Neuronal stem cell (in vitro differentiated cells): ENCODE results near the gene GPA33.

Source experiments
- DNase-seq: peaks from one replicate; pipeline ENCODE4 v3.0.0-alpha.2; 2013; ENCODE audit warnings: low spot score
- H2AFZ ChIP-seq: one replicate; pipeline ENCODE4 v1.6.1; 2013; ENCODE audit warnings: mild to moderate bottlenecking, low read length, inconsistent platforms
- H2AK5ac ChIP-seq: 2 replicates; pipeline ENCODE4 v1.6.1; 2013; ENCODE audit warnings: low read depth, mild to moderate bottlenecking, inconsistent platforms, low read length, moderate library complexity, mixed read lengths
- H2BK120ac ChIP-seq: 2 replicates; pipeline ENCODE4 v1.6.1; 2013; ENCODE audit warnings: low read depth, mild to moderate bottlenecking, inconsistent platforms, low read length, moderate library complexity, mixed read lengths
- H2BK12ac ChIP-seq: one replicate; pipeline ENCODE4 v1.6.1; 2013; ENCODE audit warnings: low read length, inconsistent platforms
- H2BK15ac ChIP-seq: 2 replicates; pipeline ENCODE4 v1.6.1; 2013; ENCODE audit warnings: mild to moderate bottlenecking, low read length, inconsistent platforms, mixed read lengths
- H2BK5ac ChIP-seq: one replicate; pipeline ENCODE4 v1.6.1; 2013; ENCODE audit warnings: inconsistent platforms, mild to moderate bottlenecking, low read length, moderate library complexity
- H3K14ac ChIP-seq: one replicate; pipeline ENCODE4 v1.6.1; 2013; ENCODE audit warnings: low read length, inconsistent platforms
- H3K18ac ChIP-seq: 2 replicates; pipeline ENCODE4 v1.6.1; 2013; ENCODE audit warnings: low read length, inconsistent platforms
- H3K23ac ChIP-seq: 2 replicates; pipeline ENCODE4 v1.6.1; 2013; ENCODE audit warnings: low read depth, mild to moderate bottlenecking, mixed read lengths, low read length, inconsistent platforms; ENCODE audit not compliant: poor library complexity
- H3K27ac ChIP-seq: replicated peaks from 3 replicates; pipeline ENCODE4 v1.5.1; 2013; ENCODE audit warnings: low read length, inconsistent platforms
- H3K27me3 ChIP-seq, 3 experiments: 2 replicates each; pipeline ENCODE4 v1.6.1; 2013; ENCODE audit warnings: low read length in 3 of 3, mild to moderate bottlenecking in 2 of 3, inconsistent platforms in 1 of 3, low read depth in 1 of 3, mixed read lengths in 1 of 3, moderate library complexity in 1 of 3; ENCODE audit not compliant: control insufficient read depth in 3 of 3, insufficient read depth in 3 of 3
- H3K36me3 ChIP-seq, 2 donors: replicated peaks in 1 of 2; 2 replicates each; pipeline ENCODE4 v1.6.1; 2013; ENCODE audit warnings: low read length in 2 of 2; ENCODE audit not compliant: control insufficient read depth in 2 of 2, insufficient read depth in 2 of 2
- H3K4ac ChIP-seq: 2 replicates; pipeline ENCODE4 v1.6.1; 2013; ENCODE audit warnings: inconsistent platforms, mild to moderate bottlenecking, low read length, moderate library complexity
- H3K4me1 ChIP-seq, 2 donors: 1 replicate in 1 of 2; 2 replicates in 1 of 2; pipeline ENCODE4 v1.6.1; 2013; ENCODE audit warnings: low read length in 2 of 2, low read depth in 1 of 2; ENCODE audit not compliant: control insufficient read depth in 2 of 2, insufficient read depth in 1 of 2
- H3K4me2 ChIP-seq: one replicate; pipeline ENCODE4 v1.6.1; 2013; ENCODE audit warnings: mild to moderate bottlenecking, low read length, inconsistent platforms; ENCODE audit not compliant: insufficient read depth, poor library complexity, severe bottlenecking
- H3K4me3 ChIP-seq, 2 donors: 2 replicates each; pipeline ENCODE4 v1.5.1; 2013; ENCODE audit warnings: low read length in 2 of 2, mild to moderate bottlenecking in 2 of 2, inconsistent platforms in 1 of 2, moderate library complexity in 1 of 2
- H3K79me1 ChIP-seq: one replicate; pipeline ENCODE4 v1.6.1; 2013; ENCODE audit warnings: low read depth, mild to moderate bottlenecking, inconsistent platforms, low read length, moderate library complexity
- H3K9ac ChIP-seq: one replicate; pipeline ENCODE4 v1.6.1; 2013; ENCODE audit warnings: mild to moderate bottlenecking, low read depth, low read length, inconsistent platforms; ENCODE audit not compliant: poor library complexity
- H3K9me3 ChIP-seq, 2 donors: replicated peaks in 1 of 2; 2 replicates each; pipeline versions ENCODE3 to v1.6.1; 2013; ENCODE audit warnings: low read length in 2 of 2, mild to moderate bottlenecking in 2 of 2, inconsistent platforms in 1 of 2, low read depth in 1 of 2, mixed read lengths in 1 of 2, moderate library complexity in 1 of 2; ENCODE audit not compliant: control insufficient read depth in 2 of 2, insufficient read depth in 1 of 2
- H4K8ac ChIP-seq: one replicate; pipeline ENCODE4 v1.6.1; 2013; ENCODE audit warnings: low read depth, mild to moderate bottlenecking, inconsistent platforms, low read length, moderate library complexity
- H4K91ac ChIP-seq: one replicate; pipeline ENCODE4 v1.6.1; 2013; ENCODE audit warnings: low read length, low read depth, mild to moderate bottlenecking, inconsistent platforms; ENCODE audit not compliant: poor library complexity
- WGBS, 2 donors: extraction: QIAGEN DNeasy Blood & Tissue Kit; methylation state at CpG; one replicate each; pipeline ENCODE4 v1.1.7; 2013; ENCODE audit warnings: missing lambda C conversion rate in 2 of 2, mixed read lengths in 1 of 2; ENCODE audit not compliant: insufficient read length in 2 of 2, insufficient replicate concordance in 1 of 2; ENCODE audit errors: extremely low coverage in 2 of 2; 5-methylcytosine and 5-hydroxymethylcytosine counted together

Gene GPA33

GRCh38 chr1:167060141-167061072 is 29.8 kb downstream of the GPA33 start:
- Histone ChIP-seq H3K27me3 (peaks cover 0 to 7% (median 2%) of the 10 kb centered on the region in 3 experiments), H3K36me3 (peaks cover 0 to 3% of the 10 kb centered on the region in 2 donors), H2BK15ac (no peak overlapping the region), H2BK120ac (no peak overlapping the region), H3K27ac (no peak overlapping the region), H2AK5ac (no peak overlapping the region), H4K8ac (no peak overlapping the region), H2BK5ac (no peak overlapping the region), H3K14ac (no peak overlapping the region), H2BK12ac (no peak overlapping the region), H3K4me2 (no peak overlapping the region), H3K18ac (no peak overlapping the region), H4K91ac (no peak overlapping the region), H2AFZ (no peak overlapping the region), H3K79me1 (peaks cover 3% of the 10 kb centered on the region), H3K9ac (no peak overlapping the region), H3K4me3 (no peak overlapping the region), H3K9me3 (peaks cover 0 to 6% of the 10 kb centered on the region in 2 donors), H3K4me1 (peaks cover 5 to 12% of the 10 kb centered on the region in 2 donors), H3K23ac (no peak overlapping the region), H3K4ac (no peak overlapping the region)
- DNase-seq = no peak
- no CpG with 5 or more reads among the region's 10 CpGs for WGBS, 2 donors

- Histone ChIP-seq H2AK5ac (no peak overlapping the region), H3K14ac (no peak overlapping the region), H3K4me3 (no peak overlapping the region), H3K4me2 (no peak overlapping the region), H2BK5ac (no peak overlapping the region), H2BK120ac (no peak overlapping the region), H3K4me1 (peaks cover 5 to 9% of the 10 kb centered on the region in 2 donors), H3K4ac (no peak overlapping the region), H3K9ac (no peak overlapping the region), H3K36me3 (peaks cover 0 to 3% of the 10 kb centered on the region in 2 donors), H2BK12ac (no peak overlapping the region), H3K9me3 (peaks cover 0 to 6% of the 10 kb centered on the region in 2 donors), H3K27me3 (peaks cover 0 to 2% (median 2%) of the 10 kb centered on the region in 3 experiments), H2BK15ac (no peak overlapping the region), H3K79me1 (peaks cover 3% of the 10 kb centered on the region), H3K27ac (no peak overlapping the region), H4K91ac (no peak overlapping the region), H2AFZ (no peak overlapping the region), H4K8ac (no peak overlapping the region), H3K23ac (no peak overlapping the region), H3K18ac (no peak overlapping the region)
- DNase-seq = no peak
- WGBS, 2 donors = no CpG with 5 or more reads among the region's 1 CpG
Measured at GRCh38 chr1:167059809-167060107, 30.4 kb downstream of the GPA33 start.

DNA sequence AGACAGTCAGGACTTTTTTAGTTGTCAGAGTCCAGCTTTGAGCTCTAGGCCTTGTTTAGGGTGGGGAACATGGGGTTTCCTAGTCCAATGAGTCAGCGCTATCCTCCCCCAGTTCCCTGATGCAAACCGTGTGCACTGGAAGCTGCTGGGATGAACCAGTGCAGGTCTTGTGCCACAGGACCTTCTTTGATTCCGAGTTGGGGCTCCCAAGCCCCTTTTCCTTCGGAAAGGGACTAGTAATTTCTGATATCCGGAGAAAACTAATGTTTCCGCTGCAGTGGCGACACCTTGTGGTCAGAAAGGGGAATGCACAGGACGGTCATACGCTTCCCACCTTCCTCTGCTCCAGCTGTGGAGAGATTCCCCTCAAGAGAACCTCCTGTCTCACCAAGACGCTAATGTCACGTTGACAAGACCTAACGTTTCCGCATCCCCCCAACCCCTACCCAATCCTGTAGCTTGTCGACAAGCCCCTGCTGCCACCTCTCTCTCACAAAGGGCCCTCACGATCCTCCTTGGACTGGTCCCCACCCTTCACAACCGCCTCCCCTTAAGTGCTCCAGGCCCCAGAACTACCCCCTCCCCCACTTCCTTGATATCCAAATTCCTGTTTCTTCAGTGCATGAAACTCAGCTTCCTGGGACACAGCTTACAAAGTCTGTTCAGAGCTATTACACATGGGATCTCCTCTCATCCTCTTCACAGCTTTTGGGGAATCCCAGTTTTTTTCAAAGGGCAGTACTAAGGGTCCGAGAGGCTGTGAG is 30.9 kb downstream of the GPA33 start:
- H3K9me3 ChIP-seq = peaks cover 0 to 6% of the 10 kb centered on the region in 2 donors
- no peak overlapping the region for H2AK5ac ChIP-seq
- peaks cover 5 to 9% of the 10 kb centered on the region in 2 donors for H3K4me1 ChIP-seq
- peak overlapping the region; percentile 14 for H3K4me2 ChIP-seq
- H3K36me3 ChIP-seq = peaks cover 0 to 3% of the 10 kb centered on the region in 2 donors
- no peak overlapping the region for H2BK120ac ChIP-seq
- H2BK15ac ChIP-seq = no peak overlapping the region
- no peak overlapping the region for H3K27ac ChIP-seq
- no peak overlapping the region for H2BK12ac ChIP-seq
- H3K27me3 ChIP-seq = peaks cover 0 to 2% (median 0%) of the 10 kb centered on the region in 3 experiments
- H3K4me3 ChIP-seq = peak overlapping the region in 1 of 2 donors; percentile 25
- no peak overlapping the region for H3K9ac ChIP-seq
- no CpG with 5 or more reads among the region's 17 CpGs for WGBS, 2 donors
- no peak overlapping the region for H2BK5ac ChIP-seq
- H4K8ac ChIP-seq = no peak overlapping the region
- H3K14ac ChIP-seq = no peak overlapping the region
- H4K91ac ChIP-seq = no peak overlapping the region
- H3K23ac ChIP-seq = no peak overlapping the region
- peak; percentile 82 for DNase-seq
- H3K79me1 ChIP-seq = peaks cover 3% of the 10 kb centered on the region
- peak overlapping the region; percentile 61 for H3K18ac ChIP-seq
- H3K4ac ChIP-seq = no peak overlapping the region
- peak overlapping the region; percentile 92 for H2AFZ ChIP-seq

- H2BK120ac ChIP-seq = no peak overlapping the region
- WGBS, 2 donors = no CpG with 5 or more reads among the region's 6 CpGs
- H2BK15ac ChIP-seq = no peak overlapping the region
- H3K79me1 ChIP-seq = peaks cover 3% of the 10 kb centered on the region
- peaks cover 0 to 2% (median 0%) of the 10 kb centered on the region in 3 experiments for H3K27me3 ChIP-seq
- H3K9me3 ChIP-seq = peaks cover 0 to 6% of the 10 kb centered on the region in 2 donors
- H3K4me2 ChIP-seq = no peak overlapping the region
- no peak overlapping the region for H3K4me3 ChIP-seq
- H3K4ac ChIP-seq = no peak overlapping the region
- no peak overlapping the region for H2AK5ac ChIP-seq
- H3K4me1 ChIP-seq = peaks cover 5 to 9% of the 10 kb centered on the region in 2 donors
- H4K8ac ChIP-seq = no peak overlapping the region
- H3K18ac ChIP-seq = no peak overlapping the region
- H3K27ac ChIP-seq = no peak overlapping the region
- H2BK12ac ChIP-seq = no peak overlapping the region
- no peak overlapping the region for H2BK5ac ChIP-seq
- H3K36me3 ChIP-seq = peaks cover 0 to 3% of the 10 kb centered on the region in 2 donors
- H4K91ac ChIP-seq = no peak overlapping the region
- DNase-seq = peak; percentile 53
- peak overlapping the region; percentile 58 for H2AFZ ChIP-seq
- no peak overlapping the region for H3K14ac ChIP-seq
- H3K23ac ChIP-seq = no peak overlapping the region
- no peak overlapping the region for H3K9ac ChIP-seq
Measured at GRCh38 chr1:167057241-167057688, 32.9 kb downstream of the GPA33 start.
